Stimulated activated CD8-positive, alpha-beta memory T cell treated with anti-CD3 and anti-CD28 coated beads, Interleukin-15, amount 100 ng/mL, for 4 hours (primary cell): Measurements from ENCODE around the gene KRTAP4-4.

Source experiments
- DNase-seq, 2 donors: peaks; one replicate each; pipeline ENCODE4 v3.0.0-alpha.2; 2020; ENCODE audit warnings: low read depth in 2 of 2

Gene KRTAP4-4

GRCh38 chr17:41111151-41111885 is 49.2 kb downstream of the KRTAP4-4 start:
- no peak for DNase-seq
